ENCODE data around the gene TMUB1. TPM values are rescaled to one million over a fixed set of nuclear protein-coding genes. Genes with fewer than 3 reads are reported as not detected.

TMUB1 gene
- total and polyA plus RNA-seq, 2 donors (not counting 1 experiment from before 2014, with no cell fraction given): 49.2 to 102 TPM

GRCh38 chr7:151070574-151070960, 12.7 kb downstream of the TMUB1 start:
- ChIA-PET CTCF (no interaction called here), POLR2A (no interaction called here)
- Mint-ChIP-seq H3K27me3 (no peaks in the 10 kb centered on the region), H3K4me1 (no peaks in the 10 kb centered on the region), H3K27ac (no peak overlapping the region), H3K4me3 (no peak overlapping the region), H3K9me3 (ENCODE audit: insufficient read depth) (no peaks in the 10 kb centered on the region)
- intact Hi-C loops (cut with micrococcal nuclease): no loop called here
- ATAC-seq (ENCODE audit: low read depth) (no peak), DNase-seq (no peak)
- TF ChIP-seq EZH2 (IDR thresholded peaks at IDR 0.05; ENCODE audit: borderline replicate concordance, insufficient read depth, low read depth, low read length, poor library complexity, severe bottlenecking): no peak
- TF ChIP-seq CTCF (IDR thresholded peaks at IDR 0.05): no peak
- no peaks in the 10 kb centered on the region for H3K9me3 ChIP-seq (ENCODE audit: control extremely low read depth in 1 of 3, control insufficient read depth in 2 of 3, insufficient read depth in 1 of 3, low read length in 2 of 3)
- no peaks in the 10 kb centered on the region for H3K27me3 ChIP-seq (replicated peaks in 1 of 4; ENCODE audit: control extremely low read depth in 1 of 4, control insufficient read depth in 3 of 4, insufficient read depth in 4 of 4, low read length in 3 of 4)
- H3K4me1 ChIP-seq (ENCODE audit: control insufficient read depth in 2 of 2, insufficient read depth in 2 of 2, low read length in 2 of 2): no peaks in the 10 kb centered on the region
- no peak overlapping the region for H3K9ac ChIP-seq (ENCODE audit: low read length)
- H3K79me2 ChIP-seq (ENCODE audit: control insufficient read depth, insufficient read depth, low read length): no peaks in the 10 kb centered on the region
- no peak overlapping the region for H2AFZ ChIP-seq (ENCODE audit: insufficient read depth, low read depth, low read length, poor library complexity, severe bottlenecking)
- peaks cover 0 to 36% of the 10 kb centered on the region in 2 experiments for H3K36me3 ChIP-seq (replicated peaks in 1 of 2; ENCODE audit: control extremely low read depth in 1 of 2, control insufficient read depth in 1 of 2, extremely low read depth in 1 of 2, insufficient read depth in 2 of 2, low read length in 1 of 2)
- H3K4me2 ChIP-seq (replicated peaks; ENCODE audit: low read depth, low read length, poor library complexity, severe bottlenecking): no peak overlapping the region
- H3K27ac ChIP-seq (ENCODE audit: low read length in 2 of 2): no peak overlapping the region
- H3K4me3 ChIP-seq (ENCODE audit: control extremely low read depth in 1 of 5, extremely low read depth in 1 of 5, insufficient read depth in 1 of 5, low read depth in 2 of 5, low read length in 4 of 5): no peak overlapping the region
- WGBS (ENCODE audit: insufficient coverage): 97% methylated on average over 15 of the region's 15 CpGs
- H4K20me1 ChIP-seq (ENCODE audit: control insufficient read depth, insufficient read depth, low read length, poor library complexity, severe bottlenecking): no peaks in the 10 kb centered on the region

GRCh38 chr7:151069841-151070573, 13.3 kb downstream of the TMUB1 start:
- Mint-ChIP-seq H3K27me3 (no peaks in the 10 kb centered on the region), H3K27ac (no peak overlapping the region), H3K9me3 (ENCODE audit: insufficient read depth) (no peaks in the 10 kb centered on the region), H3K4me3 (no peak overlapping the region), H3K4me1 (no peaks in the 10 kb centered on the region)
- ATAC-seq (ENCODE audit: low read depth) (no peak), DNase-seq (no peak)
- Histone ChIP-seq H3K79me2 (ENCODE audit: control insufficient read depth, insufficient read depth, low read length) (no peaks in the 10 kb centered on the region), H3K4me1 (ENCODE audit: control insufficient read depth in 2 of 2, insufficient read depth in 2 of 2, low read length in 2 of 2) (no peaks in the 10 kb centered on the region), H3K27ac (ENCODE audit: low read length in 2 of 2) (no peak overlapping the region), H3K4me2 (replicated peaks; ENCODE audit: low read depth, low read length, poor library complexity, severe bottlenecking) (no peak overlapping the region), H3K27me3 (replicated peaks in 1 of 4; ENCODE audit: control extremely low read depth in 1 of 4, control insufficient read depth in 3 of 4, insufficient read depth in 4 of 4, low read length in 3 of 4) (no peaks in the 10 kb centered on the region), H3K9ac (ENCODE audit: low read length) (no peak overlapping the region), H3K4me3 (ENCODE audit: control extremely low read depth in 1 of 5, extremely low read depth in 1 of 5, insufficient read depth in 1 of 5, low read depth in 2 of 5, low read length in 4 of 5) (no peak overlapping the region), H3K9me3 (ENCODE audit: control extremely low read depth in 1 of 3, control insufficient read depth in 2 of 3, insufficient read depth in 1 of 3, low read length in 2 of 3) (no peaks in the 10 kb centered on the region), H2AFZ (ENCODE audit: insufficient read depth, low read depth, low read length, poor library complexity, severe bottlenecking) (no peak overlapping the region), H4K20me1 (ENCODE audit: control insufficient read depth, insufficient read depth, low read length, poor library complexity, severe bottlenecking) (no peaks in the 10 kb centered on the region), H3K36me3 (replicated peaks in 1 of 2; ENCODE audit: control extremely low read depth in 1 of 2, control insufficient read depth in 1 of 2, extremely low read depth in 1 of 2, insufficient read depth in 2 of 2, low read length in 1 of 2) (peaks cover 0 to 39% of the 10 kb centered on the region in 2 experiments)
- ChIA-PET CTCF (no interaction called here), POLR2A (no interaction called here)
- no peak for TF ChIP-seq CTCF (IDR thresholded peaks at IDR 0.05)
- no peak for TF ChIP-seq EZH2 (IDR thresholded peaks at IDR 0.05; ENCODE audit: borderline replicate concordance, insufficient read depth, low read depth, low read length, poor library complexity, severe bottlenecking)
- intact Hi-C loops (cut with micrococcal nuclease): no loop called here
- WGBS (ENCODE audit: insufficient coverage): 95% methylated on average over 16 of the region's 17 CpGs

All from B cell (primary cell).